ENCODE data around the gene CYP26A1.
A peak's percentile ranks its signal among the peaks of the same experiment; 100 is the strongest.
"Not testable (repeated sequence)": the region's sequence is repeated elsewhere in the genome, so short reads cannot be mapped to it uniquely, and the experiment has no call there.

CYP26A1 gene

DNA sequence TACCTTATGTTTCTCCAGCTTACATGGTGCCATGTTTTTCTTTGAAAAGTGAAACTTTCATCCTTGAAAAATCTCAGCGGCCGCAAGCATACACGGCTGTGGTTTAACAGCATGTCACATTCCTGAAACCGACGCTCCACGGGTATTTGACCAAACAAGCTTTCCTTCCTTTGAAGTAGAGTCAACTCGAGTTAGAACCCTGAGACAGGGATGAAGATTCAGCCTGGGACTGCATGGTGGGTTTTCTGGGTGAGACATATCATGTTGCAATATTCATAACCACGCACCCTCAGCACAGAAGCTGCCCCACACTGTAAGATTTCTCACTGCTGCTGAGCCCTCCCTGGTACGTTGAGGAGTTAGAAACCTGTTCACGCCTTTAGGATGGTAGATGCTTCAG, 8.1 kb downstream of the CYP26A1 start:
- no peak for DNase-seq

DNA sequence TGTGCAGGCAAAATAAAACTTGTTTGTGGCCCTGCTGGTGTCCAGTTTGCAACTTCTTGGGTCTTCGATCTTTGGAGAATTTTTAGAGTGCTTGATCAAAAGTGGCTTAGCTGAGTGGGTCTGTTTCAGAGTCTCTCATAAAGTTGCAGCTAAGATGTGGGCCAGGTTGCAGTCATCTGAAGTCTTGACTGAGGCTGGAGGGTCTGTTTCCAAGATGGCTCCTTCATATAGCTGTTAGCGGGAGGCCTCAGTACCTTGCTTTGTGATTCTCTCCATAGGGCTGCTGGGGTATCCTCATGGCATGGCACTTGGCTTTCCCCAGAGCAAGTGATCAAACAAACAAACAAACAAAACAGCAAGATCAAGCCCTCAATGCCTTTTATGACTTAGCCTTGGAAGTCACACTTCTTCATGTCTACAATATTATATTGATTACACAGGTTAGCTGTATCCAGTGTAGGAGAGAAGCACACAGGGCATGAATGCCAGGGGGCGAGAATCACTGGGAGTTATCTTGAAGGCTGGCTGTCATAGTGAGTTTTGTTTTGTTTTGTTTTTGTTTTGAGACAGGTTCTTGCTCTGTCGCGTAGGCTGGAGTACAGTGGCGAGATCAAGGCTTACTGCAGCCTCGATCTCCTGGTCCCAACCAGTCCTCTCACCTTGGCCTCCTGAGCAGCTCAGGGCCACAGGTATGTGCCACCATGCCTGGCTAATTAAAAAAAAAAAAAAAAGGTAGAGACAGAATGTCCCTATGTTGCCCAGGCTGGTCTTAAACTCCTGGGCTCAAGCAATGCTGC, 10.2 kb downstream of the CYP26A1 start:
- no peak for DNase-seq

DNA sequence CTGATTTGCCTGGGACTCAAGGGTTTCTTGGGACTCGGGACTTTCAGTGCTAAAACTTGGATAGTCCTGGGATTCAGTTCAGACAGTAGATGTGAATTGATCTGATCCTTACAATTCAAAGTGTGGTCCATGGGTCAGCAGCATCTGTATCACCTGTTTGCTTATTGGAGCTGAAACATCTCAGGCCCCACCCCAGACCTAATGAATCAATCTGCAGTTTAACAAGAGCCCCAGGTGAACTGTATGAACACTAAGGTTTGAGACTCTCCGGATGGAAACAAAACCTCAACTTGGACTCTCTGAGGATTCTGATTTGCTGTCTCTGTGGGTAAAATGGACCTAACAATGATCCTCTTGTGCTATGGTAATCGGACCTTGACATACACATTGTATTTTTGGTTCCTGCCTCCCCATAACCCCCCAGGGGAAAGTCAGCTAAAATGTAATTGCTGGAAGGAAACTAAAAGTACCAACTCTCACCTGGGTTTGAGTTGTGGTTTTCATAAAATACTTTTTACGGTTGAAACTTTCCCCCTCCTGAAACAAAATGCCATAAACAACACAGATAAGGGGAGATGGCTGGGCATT, 11.7 kb downstream of the CYP26A1 start:
- no peak for DNase-seq

DNA sequence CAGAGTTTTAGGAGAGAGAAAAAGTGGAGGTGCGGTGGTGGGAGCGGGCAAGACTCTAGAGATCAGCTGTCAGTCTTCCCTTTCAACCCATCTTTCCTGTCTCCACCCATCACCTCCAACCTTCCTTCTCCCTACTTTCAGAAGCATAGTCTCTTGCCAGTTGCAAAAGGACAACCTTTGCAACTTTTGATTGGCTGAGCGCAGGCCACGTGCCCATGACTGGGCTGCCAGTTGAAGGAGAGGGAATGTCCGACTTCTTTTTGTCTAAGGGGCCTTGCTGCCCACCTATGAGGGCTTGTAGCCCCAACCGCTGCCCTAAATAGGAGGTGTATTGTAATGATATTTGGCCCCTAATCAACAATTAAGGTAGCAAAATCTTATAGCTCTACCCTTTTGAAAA, 12.6 kb downstream of the CYP26A1 start:
- DNase-seq, result no peak

DNA sequence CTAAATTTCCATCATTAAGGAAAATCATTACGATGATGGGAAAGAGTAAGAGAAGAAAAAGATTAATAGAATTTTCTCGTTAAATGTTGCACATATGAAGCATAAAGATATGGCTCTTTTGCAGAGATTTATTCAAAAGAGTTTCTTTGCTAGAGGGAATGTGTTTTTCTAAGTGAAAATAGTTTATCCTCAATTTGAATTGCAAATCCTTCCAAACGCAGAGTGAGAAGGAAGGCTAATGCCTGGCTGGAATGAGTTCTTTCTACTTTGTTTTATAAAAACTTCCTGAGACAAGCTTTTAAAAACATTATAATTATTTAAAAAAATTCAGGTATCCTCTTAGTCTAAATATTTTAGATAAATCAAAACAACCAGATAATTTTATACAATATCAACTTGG, 14.2 kb downstream of the CYP26A1 start:
- no peak for DNase-seq

DNA sequence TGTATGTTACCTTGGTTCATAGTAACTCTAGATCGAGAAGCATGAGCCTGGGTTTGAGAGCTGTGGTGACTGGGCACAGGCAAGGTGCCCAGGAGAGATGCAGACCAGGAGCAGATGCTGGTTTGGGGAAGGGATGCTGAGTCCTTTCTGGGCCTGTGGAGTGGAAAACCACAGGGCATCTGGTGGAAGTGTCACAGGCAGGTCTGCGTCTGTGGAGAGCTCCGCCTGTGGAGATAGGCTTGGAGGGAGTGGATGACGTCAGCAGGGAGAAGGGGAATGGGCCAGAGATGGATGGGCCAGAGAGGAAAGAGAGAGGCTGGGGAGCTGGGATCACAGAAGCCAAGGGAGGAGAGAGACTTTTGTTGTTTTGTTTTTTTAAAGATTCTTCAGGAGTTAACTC, 14.8 kb downstream of the CYP26A1 start:
- DNase-seq, result no peak

DNA sequence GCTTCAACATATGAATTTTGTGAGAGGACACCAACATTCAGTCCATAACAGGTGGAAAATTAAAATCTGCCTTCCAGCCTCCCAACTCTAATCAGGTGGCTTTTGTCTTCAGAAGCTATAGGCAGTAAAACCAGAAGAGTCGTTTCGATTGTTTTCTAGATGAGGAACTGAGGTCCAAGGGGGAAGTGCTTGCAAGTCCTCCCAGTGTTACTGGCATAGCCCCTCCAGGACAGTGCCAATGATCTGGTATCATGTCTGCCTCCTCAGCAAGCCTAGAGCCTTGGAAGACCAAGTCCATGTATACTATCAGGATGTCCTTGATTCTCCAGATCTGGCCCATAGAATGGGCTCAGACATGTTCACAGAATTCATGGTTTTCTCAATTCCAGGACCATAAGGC, 16.9 kb downstream of the CYP26A1 start:
- no peak for DNase-seq

DNA sequence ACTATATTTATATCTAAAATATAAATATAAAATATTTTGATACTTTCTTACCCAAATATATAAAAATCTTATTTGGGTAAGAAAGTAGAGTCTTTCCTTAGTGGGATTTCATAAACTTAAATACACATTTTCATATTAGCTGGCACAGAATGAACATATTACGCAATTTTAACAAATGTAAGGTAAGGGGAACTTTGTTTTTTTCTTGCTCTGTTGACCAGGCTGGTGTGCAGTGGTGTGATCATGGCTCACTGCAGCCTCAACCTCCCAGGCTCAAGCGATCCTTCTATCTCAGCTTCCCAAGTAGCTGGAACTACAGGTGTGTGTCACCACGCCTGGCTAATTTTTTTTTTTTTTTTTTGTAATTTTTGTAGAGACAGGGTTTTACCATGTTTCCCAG, 18.3 kb downstream of the CYP26A1 start:
- DNase-seq, result no peak

DNA sequence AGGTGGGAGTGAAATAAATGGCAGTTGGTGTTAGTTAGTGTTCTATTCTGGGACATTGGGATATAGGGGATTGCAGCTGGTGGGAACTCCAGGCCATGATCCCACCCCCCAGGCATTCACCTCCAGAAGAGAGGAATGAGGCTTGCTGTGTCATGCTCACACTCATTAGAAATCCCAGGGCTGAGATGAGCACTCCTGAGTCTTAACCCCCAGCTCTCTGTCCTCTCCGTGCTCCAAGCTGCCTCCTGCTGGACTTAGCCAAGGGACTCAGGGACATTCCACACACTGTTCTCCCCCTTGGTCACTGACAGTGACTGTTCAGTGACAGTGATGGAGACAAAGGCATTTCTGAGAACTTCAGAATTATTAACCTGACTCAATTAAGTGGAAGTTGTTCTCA, 21.5 kb downstream of the CYP26A1 start:
- no peak for DNase-seq

DNA sequence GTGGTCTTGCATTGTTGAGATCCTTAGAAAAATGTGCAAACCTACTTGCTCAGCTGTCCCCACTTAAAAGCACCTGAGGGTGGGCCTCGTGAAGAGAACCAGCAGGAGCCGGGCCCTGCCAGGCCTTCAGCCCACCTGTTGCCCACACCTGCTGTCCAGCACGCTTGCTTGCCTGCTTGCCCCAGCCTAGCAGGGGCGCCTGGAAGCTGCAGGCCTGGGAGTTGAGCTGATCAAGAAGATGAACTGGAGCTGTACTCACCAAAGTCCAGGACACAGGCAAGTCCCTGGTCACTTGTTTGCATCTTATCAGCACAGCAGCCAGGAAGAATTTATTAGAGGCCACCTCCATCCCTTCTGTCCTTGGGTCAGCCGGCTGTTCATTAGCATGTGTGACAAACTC, 23.2 kb downstream of the CYP26A1 start:
- no peak for DNase-seq

DNA sequence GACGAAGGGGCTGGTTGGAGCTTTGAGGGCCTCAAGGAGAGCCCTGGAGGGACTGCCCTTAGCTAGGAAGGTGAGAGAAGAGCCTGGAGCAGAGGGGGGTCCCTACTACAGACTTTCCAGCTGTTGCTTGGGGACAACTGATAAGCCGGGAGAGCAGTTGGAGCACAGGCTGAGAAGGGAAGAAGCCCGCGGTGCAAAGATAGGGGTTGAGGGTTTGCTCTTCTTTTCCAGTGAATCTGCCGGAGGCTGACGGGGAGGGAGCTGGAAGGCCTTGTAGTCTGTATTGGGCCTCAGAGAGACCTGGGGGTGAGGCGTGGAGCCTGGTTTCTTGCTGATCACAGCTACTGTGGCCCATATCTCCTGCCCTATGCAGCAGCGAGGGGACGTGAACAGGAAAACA, 23.7 kb downstream of the CYP26A1 start:
- DNase-seq, result no peak

DNA sequence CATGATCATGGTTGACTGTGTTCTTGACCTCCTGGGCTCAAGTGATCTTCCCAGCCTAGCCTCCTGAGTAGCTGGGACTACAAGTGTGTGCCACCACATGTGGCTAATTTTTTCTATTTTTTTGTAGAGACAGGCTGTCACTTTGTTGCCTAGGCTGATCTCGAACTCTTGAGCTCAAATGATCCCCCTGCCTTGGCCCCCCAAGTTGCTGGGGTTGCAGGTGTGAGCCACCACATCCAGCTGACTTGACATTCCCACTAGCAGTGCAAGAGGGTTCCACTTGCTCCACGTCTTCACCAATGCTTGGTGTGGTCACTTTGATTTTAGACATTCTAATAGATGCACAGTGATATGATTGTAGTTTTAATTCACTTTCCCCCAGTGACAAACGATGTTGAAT, 25.1 kb downstream of the CYP26A1 start:
- DNase-seq, result no peak

DNA sequence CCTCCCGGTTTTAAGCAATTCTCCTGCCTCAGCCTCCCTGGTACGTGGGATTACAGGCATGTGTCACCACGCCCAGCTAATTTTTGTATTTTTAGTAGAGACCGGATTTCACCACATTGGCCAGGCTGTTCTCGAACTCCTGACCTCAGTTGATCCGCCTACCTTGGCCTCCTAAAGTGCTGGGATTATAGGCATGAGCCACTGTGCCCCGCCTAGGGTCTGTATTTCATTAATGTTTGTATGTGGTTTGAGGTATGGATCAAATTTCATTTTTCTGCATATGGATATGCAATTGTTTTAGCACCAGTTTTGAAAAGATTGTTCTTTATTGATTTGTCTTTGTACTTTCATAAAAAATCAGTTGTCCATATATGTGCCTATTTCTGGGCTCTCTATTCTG, 26.0 kb downstream of the CYP26A1 start:
- no peak for DNase-seq

DNA sequence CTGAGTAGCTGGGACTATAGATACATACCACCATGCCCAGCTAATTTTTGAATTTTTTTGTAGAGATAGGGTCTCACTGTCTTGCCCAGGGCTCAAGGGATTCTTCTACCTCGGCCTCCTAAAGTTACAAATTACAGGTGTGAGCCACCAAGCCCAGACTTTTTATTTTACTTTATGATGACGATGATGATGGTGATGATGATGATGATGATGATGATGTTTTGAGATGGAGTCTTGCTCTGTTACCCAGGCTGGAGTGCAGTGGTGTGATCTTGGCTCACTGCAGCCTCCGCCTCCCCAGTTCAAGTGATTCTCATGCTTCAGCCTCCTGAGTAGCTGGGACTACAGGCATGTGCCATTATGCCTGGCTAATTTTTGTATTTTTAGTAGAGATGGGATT, 27.5 kb downstream of the CYP26A1 start:
- not testable (repeated sequence) for DNase-seq

DNA sequence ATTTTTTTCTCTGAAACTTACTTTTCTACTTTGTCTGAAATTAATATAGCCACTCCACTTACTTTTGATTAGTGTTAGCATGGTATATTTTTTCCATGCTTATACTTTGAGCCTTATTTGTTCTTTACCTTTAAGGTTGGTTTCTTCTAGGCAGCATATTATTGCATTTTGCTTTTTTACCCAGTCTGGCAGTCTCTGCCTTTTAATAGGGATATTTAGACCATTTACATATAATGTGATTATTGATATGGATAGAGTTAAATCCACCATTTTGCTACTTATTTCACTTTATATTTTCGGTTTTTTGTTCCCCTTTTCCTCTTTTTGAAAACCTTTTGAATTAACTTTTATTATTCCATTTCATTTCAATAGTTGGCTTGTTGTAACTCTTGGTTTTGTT, 30.3 kb downstream of the CYP26A1 start:
- DNase-seq, result no peak

DNA sequence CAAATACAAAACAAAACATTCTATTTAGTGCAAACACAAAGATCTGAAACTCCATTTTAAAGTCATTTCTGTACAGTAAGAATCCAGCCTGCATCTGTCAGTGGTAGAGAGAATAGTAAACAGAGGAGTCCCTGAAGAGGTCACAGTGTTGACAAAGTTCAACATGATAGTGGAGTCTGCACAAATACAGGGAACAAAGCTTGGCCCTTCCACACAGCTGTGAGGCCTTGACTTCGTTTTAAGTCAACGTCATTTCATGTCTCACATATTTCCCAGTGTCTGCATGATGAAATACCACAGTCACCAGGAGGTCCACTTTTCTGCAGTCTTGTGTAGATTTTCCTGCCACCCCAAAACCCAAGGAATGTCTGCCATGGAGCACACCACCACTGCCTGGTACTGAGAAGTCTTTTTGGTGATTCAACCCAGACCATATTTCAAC, 33.0 kb downstream of the CYP26A1 start:
- no peak for DNase-seq

DNA sequence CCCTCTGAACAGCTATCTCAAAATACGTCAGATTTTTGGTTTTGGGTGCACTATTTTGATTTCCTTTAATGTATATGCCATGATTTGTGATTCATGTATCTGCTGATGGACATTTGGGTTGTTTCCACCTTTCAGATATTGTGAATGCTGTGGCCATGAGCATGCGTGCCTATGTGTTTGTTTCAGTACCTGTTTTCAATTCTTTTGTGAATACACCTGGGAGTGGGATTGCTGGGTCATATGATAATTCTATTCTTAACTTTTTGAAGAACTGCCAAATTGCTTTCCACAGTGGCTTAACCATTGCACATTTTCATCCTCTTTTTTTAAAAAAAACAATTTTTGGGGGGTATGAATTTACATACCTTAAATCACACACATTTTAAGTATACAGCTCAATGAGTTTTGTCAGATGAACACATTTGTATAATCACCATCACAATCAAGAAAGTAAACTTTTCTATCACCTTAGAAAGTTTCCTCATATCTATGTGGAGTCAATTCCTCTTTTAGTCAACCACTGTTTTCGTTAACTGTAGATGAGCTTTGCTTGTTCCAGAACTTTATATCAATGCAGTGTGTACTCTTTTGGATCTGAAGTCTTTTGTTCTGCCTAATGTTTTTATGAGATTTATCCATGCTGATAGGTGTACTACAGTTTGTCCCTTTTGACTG, 36.9 kb downstream of the CYP26A1 start:
- DNase-seq, result no peak

DNA sequence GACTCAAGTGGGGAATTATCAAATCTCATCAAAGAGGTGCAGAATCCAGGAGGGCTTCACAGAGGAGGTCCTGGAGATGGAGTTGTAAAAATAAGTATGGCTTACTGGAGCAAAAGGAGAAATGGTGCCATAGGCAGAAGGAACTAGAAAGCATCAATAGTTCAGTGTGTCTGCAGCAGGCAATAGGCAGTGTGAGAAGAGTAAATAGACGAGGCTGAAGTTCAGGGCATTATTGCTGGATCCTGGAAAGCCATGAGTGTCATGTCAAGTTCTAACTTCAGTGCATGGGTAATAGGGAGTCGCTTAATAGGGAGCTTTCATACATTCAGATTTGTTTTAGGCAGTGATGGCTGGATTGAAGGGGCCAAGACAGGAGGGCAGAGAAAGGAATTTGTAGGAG, 39.3 kb downstream of the CYP26A1 start:
- DNase-seq, result no peak

DNA sequence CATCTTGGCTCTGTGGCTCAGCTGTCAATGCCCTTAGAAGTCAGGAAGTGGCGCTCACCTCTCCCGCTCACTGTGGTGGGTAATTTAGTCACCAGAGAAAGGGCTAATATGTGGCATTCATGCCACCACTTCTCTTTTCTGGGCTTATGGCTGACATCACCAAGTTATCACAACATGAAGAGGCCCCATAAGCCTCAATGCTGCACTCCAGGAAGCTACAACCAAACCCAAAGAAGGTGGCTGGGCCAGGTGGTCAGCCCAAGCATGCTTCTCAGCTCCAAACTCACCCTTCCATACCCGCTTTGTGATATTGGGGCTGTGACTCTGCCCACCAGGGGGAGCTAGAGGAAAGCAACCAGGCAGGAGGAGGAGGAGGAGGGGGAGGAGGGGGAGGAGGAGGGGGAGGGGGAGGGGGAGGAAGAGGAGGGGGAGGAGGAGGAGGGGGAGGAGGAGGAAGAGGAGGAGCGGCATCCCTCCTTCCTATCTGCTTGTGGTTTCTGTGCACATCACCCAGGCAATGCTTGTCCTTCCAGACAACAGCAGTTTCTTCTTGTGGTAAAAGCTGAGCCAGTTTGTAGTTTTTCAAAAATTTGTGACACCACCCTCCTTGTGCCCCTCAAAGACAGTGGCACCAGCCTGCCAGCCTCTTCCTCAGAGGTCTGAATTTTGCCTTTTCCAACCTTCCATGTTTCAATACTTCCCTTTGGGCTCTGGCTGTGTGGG, 42.1 kb downstream of the CYP26A1 start:
- peak; percentile 63 for DNase-seq

DNA sequence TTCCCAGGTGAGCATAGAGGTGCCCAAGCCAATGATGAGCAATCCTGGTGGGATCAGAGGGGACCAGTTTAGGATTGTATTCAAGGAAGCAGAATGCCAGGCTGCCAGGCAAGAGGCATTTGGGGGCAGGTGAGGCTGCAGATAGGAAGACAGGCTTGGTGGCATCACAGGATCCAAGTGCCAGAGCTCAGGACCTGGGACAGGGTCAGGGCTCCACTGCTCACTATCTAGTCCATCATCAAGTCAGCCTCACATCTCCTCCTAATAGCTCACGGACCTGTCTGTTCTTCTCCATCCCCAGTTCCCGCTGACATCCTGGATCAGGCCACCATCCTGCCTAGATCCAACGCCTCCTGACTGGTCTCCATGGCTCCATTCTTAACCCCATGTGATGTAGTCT, 47.6 kb downstream of the CYP26A1 start:
- no peak for DNase-seq

DNA sequence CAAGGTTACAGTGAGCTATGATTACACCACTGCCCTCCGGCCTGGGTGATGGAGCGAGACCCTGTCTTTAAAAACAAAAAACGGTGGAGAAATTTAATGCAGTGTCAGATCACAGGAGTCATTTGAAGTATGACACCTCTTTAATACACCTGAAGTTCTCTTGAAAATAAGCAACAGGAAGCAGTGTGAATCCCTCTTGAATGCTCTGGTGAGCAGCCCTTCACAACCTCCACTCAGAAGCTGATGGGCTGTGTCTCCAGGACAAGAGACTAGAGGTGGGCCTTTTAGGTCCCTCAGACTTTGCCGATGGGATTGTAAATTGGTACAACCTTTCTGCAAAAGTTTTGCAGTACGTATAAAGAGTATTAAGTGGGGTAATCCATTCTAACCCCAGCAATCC, 50.1 kb downstream of the CYP26A1 start:
- DNase-seq, result no peak

DNA sequence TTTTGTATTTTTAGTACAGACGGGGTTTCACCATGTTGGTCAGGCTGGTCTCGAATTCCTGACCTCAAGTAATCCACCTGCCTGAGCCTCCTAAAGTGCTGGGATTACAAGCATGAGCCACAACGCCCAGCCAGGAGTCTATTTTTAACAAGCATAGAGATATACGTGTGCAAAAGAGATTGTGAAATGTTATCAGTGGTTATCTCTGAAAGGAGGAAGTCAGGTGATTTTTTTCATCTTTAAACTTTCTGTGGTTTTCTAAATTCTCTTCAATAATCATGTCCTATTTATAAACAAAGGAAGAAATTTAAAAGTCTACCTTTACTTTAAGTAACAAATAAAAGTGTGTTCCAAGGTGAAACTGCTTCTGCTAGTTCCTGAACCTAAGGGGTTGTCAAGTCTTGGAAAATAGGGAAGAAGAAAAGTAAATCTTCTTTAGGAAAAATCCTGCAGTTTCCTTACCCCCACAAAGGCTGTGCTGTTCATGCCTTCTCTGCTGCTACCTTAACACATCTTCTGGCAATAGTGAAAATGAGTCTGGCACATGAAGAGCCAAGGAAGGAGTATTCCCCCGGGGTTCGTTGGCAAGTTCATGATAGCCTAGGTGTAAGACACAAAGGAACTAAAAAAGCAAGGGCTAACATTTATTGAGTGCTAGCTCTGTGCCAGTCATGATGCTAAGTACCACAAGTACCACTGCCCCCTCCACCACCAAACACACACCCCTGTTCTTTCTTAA, 51.1 kb downstream of the CYP26A1 start:
- no peak for DNase-seq

DNA sequence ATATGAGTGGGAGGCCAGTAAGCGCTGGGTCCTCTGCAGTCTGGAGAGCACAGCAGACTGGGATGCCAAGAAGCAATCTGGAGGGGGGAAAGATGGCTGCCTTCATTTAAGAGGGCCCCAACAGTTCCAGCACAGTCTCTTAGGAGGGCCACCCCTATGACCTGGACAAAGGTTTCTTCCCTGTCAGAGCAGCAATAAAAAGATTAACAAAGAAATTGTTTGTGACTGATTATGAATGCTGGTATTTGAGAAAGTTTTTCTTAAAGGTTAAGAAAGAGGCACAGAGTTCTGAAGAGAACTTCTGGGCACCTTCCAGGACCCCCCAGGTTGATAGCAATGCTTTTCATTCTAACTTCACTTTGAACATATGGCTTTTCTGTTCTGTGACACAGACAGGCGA, 52.3 kb downstream of the CYP26A1 start:
- DNase-seq, result no peak
